CD4-positive, alpha-beta T cell treated with Interleukin-17A for 1 hour (primary cell): Measurements from ENCODE around the gene YLPM1.

ENCODE experiments used
- DNase-seq: peaks from one replicate; pipeline ENCODE4 v3.0.0-alpha.2; 2020

The YLPM1 gene

GRCh38 chr14:74879427-74880182 lies 116.5 kb downstream of the YLPM1 start:
- no peak for DNase-seq

- DNase-seq: peak; percentile 89
Observed at GRCh38 chr14:74881431-74882102, 118.5 kb downstream of the YLPM1 start, which contains the start of gene DLST. DLST (plus strand) TSS chr14:74881916; CDS start chr14:74881954, 38 bp downstream.

- DNase-seq: peak; percentile 76
Observed at GRCh38 chr14:74882103-74882920, 119.2 kb downstream of the YLPM1 start.
